ENCODE measurements around the gene PDE4A. TPM values are rescaled to one million over a fixed set of nuclear protein-coding genes. Genes with fewer than 3 reads are reported as not detected.
"Not testable (repeated sequence)": the region's sequence is repeated elsewhere in the genome, so short reads cannot be mapped to it uniquely, and the experiment has no call there.

The PDE4A gene
- 1.7 TPM for total RNA-seq

DNA sequence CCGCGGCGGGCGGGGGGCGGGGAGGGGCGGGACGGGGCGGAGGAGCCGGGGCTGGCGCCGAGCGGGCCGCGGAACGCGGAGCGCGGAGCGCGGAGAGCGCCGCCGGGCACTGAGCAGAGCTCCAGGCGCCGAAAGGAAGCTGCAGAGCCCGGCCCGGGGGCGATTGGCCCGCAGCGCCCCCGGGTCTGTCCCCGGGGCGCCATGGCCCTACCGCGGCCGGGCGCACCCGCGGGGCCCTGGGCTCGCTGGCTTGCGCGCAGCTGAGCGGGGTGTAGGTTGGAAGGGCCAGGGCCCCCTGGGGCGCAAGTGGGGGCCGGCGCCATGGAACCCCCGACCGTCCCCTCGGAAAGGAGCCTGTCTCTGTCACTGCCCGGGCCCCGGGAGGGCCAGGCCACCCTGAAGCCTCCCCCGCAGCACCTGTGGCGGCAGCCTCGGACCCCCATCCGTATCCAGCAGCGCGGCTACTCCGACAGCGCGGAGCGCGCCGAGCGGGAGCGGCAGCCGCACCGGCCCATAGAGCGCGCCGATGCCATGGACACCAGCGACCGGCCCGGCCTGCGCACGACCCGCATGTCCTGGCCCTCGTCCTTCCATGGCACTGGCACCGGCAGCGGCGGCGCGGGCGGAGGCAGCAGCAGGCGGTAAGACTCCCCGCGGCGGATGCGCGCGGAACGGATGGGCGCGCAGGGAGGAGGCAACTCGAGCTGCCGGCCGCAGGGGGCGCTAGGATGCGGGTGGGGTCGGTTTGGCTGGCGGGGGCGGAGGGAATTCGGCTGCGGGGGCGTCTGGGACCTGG is at the start of gene PDE4A:
Gene PDE4A (plus strand): TSS at position 95 of the 796 bp plus-strand sequence. CDS start 227 bp downstream, at position 322.
- DNase-seq (ENCODE audit: low spot score): no peak
- no peak for ATAC-seq

DNA sequence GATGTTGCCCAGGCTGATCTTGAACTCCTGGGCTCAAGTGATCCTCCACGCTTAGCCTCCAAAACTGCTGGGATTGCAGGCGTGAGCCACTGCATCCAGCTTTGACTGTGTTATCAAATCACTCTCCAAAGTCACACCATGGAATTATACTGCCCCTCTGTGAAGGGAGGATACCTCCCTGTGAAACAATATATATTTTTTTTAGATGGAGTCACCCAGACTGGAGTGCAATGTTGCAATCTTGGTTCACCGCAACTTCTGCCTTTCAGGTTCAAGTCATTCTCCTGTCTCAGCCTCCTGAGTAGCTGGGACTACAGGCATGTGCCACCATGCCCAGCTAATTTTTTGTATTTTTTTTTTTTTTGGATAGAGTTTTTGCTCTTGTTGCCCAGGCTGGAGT is 47.6 kb upstream of the PDE4A start:
- ATAC-seq: no peak
- DNase-seq (ENCODE audit: low spot score): no peak

- DNase-seq (ENCODE audit: low spot score) (no peak), ATAC-seq (no peak)
Measured at GRCh38 chr19:10374931-10375330, 45.4 kb upstream of the PDE4A start.

DNA sequence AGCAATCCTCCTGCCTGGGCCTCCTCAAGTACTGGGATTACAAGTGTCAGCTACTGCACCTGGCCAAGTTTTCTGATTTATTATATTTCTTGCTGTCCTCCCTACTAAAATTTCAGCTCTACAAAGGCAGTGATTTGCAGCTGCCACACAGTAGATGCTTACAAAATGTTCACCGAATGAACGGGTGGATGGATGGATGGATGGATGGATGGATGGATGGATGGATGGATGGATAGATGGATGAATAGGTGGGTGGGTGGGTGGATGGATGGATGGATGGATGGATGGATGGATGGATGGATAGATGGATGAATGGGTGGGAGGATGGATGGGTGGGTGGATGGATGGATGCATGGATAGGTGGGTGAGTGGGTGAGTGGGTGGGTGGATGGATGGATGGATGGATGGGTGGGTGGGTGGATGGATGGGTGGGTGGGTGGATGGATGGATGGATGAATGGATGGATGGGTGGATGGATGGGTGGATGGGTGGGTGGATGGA is 43.1 kb upstream of the PDE4A start:
- not testable (repeated sequence) for ATAC-seq; DNase-seq (ENCODE audit: low spot score)

DNA sequence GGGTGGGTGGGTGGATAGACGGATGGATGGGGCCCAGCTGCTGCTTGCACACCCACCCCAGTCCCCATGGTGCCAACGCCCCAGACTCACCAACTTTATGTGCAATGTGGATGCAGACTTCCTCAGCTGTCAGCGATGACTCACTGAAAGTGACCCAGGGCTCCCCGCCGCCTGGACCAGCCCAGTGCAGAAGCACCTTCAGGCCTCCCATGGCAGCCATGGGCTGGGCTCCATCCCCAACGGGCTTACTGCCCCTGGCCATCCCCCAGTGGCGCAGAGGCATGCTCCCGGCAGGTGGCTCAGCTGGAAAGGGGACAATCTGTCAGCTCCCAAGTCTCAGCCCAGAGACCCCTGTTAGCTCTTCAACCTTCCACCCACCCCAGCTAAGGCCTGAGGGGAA is 42.2 kb upstream of the PDE4A start:
- ATAC-seq (no peak), DNase-seq (ENCODE audit: low spot score) (no peak)

GRCh38 chr19:10379880-10380312 is 40.4 kb upstream of the PDE4A start:
- no peak for ATAC-seq
- DNase-seq (ENCODE audit: low spot score): no peak

GRCh38 chr19:10380313-10381102 is 39.8 kb upstream of the PDE4A start, which contains the start of gene TYK2:
Gene TYK2 (minus strand): TSS chr19:10380572. CDS start chr19:10378406, 2,166 bp downstream.
- DNase-seq (ENCODE audit: low spot score): peak; percentile 97
- ATAC-seq: peak; percentile 97

- not testable (repeated sequence) for ATAC-seq; DNase-seq (ENCODE audit: low spot score)
Measured at GRCh38 chr19:10383223-10383499, 37.2 kb upstream of the PDE4A start.

GRCh38 chr19:10384580-10384979 is 35.8 kb upstream of the PDE4A start:
- DNase-seq (ENCODE audit: low spot score): no peak
- no peak for ATAC-seq

DNA sequence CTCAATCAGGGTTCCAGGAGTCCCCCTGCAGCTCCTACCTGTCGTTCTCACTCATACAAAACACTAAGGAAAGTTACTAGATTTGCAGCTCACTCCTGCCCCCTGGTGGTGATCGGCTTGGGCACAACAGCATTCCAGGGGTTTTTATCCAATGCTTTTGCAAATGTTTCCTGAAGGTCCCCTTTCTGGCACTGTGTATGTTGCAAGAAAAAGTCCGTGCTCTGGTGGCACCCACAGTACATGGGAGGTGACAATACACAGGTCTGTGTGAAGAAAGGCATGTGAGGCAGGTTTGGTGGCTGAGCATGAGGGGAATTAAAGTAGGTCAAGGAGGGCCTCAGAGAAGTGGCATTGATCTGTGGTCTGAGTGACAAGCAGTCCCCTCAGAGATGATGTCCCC is 31.4 kb upstream of the PDE4A start:
- peak; percentile 87 for DNase-seq (ENCODE audit: low spot score)
- peak; percentile 90 for ATAC-seq

DNA sequence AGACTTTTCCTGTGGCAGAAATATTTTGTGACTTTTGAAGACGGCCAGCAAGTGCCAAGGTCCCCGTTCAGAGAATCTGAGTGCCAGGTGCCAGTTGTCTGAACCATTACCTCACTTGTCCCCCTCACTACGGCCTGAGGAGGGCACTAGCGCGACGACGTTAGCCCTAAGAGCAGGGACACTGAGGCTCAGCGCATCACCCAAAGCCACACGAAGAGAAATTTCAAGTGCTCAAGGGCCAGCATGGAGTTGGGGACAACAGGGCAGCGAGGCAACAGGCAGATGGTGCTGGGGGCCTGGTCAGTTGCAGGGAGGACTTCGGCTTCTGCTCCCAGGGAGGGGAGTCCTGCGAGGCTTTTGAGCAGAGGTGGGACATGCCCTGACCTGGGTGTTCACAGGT is 30.5 kb upstream of the PDE4A start:
- ATAC-seq (peak; percentile 9), DNase-seq (ENCODE audit: low spot score) (no peak)

DNA sequence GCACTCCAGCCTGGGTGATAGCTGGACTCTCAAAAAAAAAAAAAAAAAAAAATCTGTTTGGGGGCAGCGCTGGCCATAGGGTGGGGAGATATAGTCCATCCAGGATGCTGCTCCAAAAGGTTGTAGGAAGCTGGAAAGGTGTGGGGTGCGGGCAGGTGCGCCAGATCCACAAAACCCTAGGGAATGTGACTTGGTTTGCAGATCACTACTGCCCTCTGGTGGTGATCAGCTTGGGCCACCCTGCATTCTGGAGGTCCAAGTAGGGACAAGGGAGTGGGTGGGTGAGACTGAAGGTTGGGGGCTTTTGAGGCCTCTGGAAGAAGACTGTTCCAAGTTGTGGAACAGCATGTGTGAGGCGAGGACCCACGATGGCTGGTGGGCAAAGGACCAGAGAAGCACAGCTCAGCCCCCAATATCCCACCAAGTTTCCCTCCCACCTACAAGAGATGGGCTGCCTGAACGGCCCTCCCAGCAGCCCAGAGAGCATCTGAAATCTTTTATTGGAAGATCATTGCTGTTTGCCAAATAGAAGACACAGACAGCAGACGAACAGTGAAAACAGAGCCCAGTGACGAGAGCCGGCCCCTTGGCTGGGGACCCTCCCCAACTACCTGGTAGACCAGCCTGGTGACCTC is 29.6 kb upstream of the PDE4A start:
- ATAC-seq (peak; percentile 83), DNase-seq (ENCODE audit: low spot score) (peak; percentile 73)

DNA sequence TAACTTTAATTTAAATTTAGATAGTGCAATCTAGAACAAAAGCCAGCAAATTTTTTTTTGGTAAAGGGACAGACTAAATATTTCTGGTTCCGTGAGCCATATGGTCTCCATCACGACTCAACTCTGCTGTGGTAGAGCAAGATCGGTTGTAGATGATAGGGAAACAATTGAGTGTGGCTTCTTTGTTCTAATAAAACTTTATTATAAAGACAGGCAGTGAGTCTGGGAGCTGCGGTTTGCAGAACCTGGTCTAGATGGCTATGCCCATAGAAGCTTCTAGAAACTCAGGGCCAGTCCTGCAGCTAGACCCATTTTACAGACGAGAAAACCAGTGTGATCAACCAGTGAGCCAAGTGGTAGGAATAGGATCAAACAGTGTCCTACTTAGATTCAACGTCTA is 28.2 kb upstream of the PDE4A start:
- no peak for ATAC-seq

DNA sequence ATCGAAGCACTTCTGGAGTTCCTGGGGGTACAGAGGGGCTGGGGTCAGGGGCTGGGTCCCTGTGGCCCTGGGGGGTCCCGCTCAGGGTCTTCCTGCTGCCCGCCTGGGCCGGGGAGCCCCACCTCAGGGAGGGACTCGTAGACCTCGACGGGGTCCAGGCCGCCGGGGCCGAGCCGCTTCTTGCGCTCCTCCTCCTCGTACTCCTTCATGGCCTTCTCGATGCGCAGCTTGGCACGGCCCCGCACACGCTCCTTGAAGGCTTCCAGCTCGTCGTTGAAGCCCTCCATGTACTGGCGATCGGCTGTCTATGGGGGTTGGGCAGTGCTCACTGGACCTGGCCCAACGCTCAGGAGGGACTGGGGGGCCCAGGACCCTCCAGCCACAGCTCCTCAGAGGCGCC is 27.2 kb upstream of the PDE4A start:
- DNase-seq (ENCODE audit: low spot score): no peak

More for the DNA sequence above, 28.2 kb upstream of the PDE4A start:
- no peak for DNase-seq (ENCODE audit: low spot score)

DNA sequence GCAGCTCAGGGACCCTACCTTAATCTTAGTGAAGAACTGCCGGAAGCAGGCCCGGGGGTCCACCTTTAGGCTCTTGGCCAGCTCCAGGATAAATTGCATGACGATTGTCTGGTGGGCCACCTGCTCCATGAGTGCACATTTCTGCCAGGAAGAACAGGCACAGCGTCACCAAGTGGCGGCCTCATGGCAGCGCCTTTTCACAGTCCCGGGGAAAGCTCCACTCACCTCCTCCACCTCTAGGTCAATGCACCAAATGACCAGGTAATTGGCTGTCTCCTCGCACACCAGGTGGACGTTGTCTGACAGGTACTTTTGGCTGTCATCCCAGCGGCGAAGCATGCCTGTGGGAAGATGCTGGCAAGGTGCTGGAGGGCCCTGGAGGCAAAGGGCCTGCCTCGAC is 25.3 kb upstream of the PDE4A start:
- ATAC-seq: no peak
- DNase-seq (ENCODE audit: low spot score): no peak

More for the DNA sequence above, 27.2 kb upstream of the PDE4A start:
- no peak for ATAC-seq

GRCh38 chr19:10395436-10395835 is 24.9 kb upstream of the PDE4A start:
- ATAC-seq (no peak), DNase-seq (ENCODE audit: low spot score) (no peak)

DNA sequence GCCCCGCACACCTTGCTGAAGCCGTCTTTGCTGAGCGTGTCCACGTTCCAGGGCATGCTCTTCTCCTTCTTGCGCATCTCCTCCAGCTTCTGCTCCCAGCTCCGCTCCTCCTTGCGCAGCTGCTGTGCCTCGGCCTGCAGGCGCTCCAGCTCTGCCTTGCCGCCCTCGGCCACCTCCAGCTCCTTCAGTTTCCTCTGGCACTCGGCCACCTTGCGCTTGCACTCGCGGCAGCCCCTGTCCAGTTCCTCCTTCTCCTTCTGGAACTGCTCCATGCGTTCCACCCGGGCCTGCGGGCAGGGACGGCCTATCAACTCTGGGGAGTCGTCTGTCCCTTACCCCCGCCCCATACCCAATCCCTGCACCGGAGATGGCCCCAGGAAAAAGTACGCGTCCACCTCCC is 24.4 kb upstream of the PDE4A start:
- no peak for DNase-seq (ENCODE audit: low spot score)
- no peak for ATAC-seq

DNA sequence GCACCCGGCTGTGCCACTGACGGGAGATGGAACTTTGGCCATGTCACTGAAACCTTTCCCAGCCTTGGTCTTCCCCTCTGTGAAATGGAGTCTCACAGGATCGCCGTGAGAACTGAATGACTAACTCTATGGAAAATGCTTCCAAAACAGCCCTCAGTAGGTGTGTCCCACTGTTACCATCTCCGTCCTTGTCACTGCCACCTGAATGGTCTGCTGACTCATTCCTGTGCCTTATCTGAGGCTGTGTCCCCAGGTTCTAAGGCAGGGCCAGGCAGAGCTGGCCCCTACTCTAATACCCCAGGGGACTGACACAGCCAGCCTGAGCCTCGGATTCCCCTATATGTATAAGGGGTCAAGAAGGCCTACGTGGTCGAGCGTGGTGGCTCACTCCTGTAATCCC is 21.5 kb upstream of the PDE4A start:
- ATAC-seq (no peak), DNase-seq (ENCODE audit: low spot score) (no peak)

DNA sequence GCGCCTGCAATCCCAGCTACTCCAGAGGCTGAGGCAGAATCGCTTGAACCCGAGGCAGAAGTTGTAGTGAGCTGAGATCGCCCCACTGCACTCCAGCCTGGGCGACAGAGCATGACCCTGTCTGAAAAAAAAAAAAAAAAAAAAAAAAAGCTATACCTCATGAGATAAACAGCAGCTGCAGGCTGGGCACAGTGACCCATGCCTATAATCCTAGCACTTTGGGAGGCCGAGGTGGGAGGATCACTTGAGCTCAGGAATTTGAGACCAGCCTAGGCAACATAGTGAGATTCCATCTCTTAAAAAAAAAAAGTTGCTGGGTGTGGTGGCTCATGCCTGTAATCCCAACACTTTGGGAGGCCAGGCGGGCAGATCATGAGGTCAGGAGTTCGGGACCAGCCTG is 21.0 kb upstream of the PDE4A start:
- DNase-seq (ENCODE audit: low spot score); ATAC-seq: not testable (repeated sequence)

GRCh38 chr19:10399878-10400277 is 20.5 kb upstream of the PDE4A start:
- DNase-seq (ENCODE audit: low spot score): no peak

DNA sequence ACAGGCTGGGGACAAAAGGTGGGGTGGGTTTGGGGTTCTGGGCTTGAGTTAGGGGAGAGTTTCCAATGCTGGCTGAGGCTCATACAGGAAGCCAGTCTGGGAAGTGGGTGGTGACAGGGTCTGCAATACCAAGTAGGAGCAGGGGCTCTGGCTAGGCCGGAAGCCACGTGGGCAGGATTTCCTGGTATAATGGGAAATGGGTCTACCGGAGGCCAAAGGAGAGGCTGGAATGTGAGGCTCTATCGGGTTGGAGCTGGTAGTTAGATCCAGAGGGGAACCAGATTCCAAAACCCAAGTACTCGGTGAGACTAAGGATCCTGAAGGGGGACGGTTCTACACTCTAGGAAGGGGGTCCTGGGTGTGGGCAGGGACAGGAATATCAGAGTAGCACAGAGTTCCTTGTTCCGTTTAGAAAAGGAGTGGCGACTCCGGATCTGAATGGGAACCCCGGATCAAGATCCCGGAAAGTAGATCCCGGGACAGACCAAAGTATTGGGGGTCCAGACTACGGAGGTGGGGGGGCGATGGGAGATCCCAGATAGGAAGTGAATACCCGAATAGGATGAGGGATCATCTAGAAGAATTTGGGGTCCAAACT is 17.8 kb upstream of the PDE4A start:
- no peak for DNase-seq (ENCODE audit: low spot score)
- no peak for ATAC-seq

More at GRCh38 chr19:10399878-10400277, 20.5 kb upstream of the PDE4A start:
- ATAC-seq: no peak
